Measurements from ENCODE around the gene CYP4V2. TPM values are rescaled to one million over a fixed set of nuclear protein-coding genes. Genes with fewer than 3 reads are reported as not detected.

The CYP4V2 gene
- polyA plus RNA-seq, 1 of the 3 experiments (the other 2 are of a cell fraction) = 7.8 TPM

DNA sequence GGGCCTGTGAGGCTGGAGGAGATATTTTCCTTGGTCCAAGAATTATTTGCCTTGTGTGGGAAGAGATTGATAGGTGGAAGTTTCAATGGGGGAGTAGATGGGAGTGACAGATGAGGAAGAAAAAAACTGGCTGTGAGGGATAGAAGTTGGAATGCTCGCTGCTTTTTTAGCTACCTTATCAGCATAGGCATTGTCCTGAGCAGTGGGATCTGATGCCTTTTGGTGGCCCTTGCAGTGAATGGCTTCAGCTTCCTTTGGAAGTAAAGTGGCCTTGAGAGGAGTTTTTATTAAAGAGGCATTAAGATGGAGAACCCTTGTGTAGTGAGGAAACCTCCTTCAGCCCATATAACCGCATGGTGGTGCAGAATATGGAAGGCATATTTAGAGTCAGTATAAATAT is 52.0 kb downstream of the CYP4V2 start:
- H3K36me3 ChIP-seq (replicated peaks in 1 of 2; ENCODE audit: control insufficient read depth in 1 of 2, insufficient read depth in 2 of 2, low read length in 1 of 2) = no peaks in the 10 kb centered on the region
- H3K27ac ChIP-seq (ENCODE audit: low read depth in 2 of 2, low read length in 1 of 2) = no peak overlapping the region
- no peaks in the 10 kb centered on the region for H3K27me3 ChIP-seq (ENCODE audit: insufficient read depth)
- no peaks in the 10 kb centered on the region for H3K9me2 ChIP-seq
- POLR2A ChIA-PET = no interaction called here
- CTCF ChIA-PET = no interaction called here
- no peak overlapping the region for H3K9ac ChIP-seq
- no peaks in the 10 kb centered on the region for H4K20me1 ChIP-seq (ENCODE audit: insufficient read depth)
- H3K79me2 ChIP-seq (ENCODE audit: insufficient read depth) = no peaks in the 10 kb centered on the region
- no peak for TF ChIP-seq GABPA (IDR thresholded peaks at IDR 0.05; ENCODE audit: low read depth)
- TF ChIP-seq NFIC (IDR thresholded peaks at IDR 0.05; ENCODE audit: borderline replicate concordance) = no peak
- TF ChIP-seq, protein P1, sequence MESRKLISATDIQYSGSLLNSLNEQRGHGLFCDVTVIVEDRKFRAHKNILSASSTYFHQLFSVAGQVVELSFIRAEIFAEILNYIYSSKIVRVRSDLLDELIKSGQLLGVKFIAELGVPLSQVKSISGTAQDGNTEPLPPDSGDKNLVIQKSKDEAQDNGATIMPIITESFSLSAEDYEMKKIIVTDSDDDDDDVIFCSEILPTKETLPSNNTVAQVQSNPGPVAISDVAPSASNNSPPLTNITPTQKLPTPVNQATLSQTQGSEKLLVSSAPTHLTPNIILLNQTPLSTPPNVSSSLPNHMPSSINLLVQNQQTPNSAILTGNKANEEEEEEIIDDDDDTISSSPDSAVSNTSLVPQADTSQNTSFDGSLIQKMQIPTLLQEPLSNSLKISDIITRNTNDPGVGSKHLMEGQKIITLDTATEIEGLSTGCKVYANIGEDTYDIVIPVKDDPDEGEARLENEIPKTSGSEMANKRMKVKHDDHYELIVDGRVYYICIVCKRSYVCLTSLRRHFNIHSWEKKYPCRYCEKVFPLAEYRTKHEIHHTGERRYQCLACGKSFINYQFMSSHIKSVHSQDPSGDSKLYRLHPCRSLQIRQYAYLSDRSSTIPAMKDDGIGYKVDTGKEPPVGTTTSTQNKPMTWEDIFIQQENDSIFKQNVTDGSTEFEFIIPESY (IDR thresholded peaks at IDR 0.05; ENCODE audit: borderline replicate concordance, low read depth) = no peak
- no peak for TF ChIP-seq YY1 (IDR thresholded peaks at IDR 0.05; ENCODE audit: low read depth)
- no peak for TF ChIP-seq JUND (IDR thresholded peaks at IDR 0.05)
- no peak for TF ChIP-seq TAF1 (IDR thresholded peaks at IDR 0.05; ENCODE audit: borderline replicate concordance, low read depth, low read length)
- H3K4me3 ChIP-seq (ENCODE audit: low read depth in 2 of 2, low read length in 1 of 2) = no peak overlapping the region
- no peak for DNase-seq
- no peaks in the 10 kb centered on the region for H3K9me3 ChIP-seq
- no peak overlapping the region for H2AFZ ChIP-seq (ENCODE audit: low read depth)
- WGBS (ENCODE audit: low lambda C conversion rate) = 33% methylated on average over 2 of the region's 2 CpGs
- H3K4me1 ChIP-seq (ENCODE audit: control insufficient read depth in 1 of 2, insufficient read depth in 2 of 2, low read depth in 1 of 2, low read length in 1 of 2) = no peaks in the 10 kb centered on the region; a peak in 1 of 4 replicates
- no peaks in the 10 kb centered on the region for H3F3A ChIP-seq (replicated peaks; ENCODE audit: insufficient read depth)
- H3K4me2 ChIP-seq = no peak overlapping the region

DNA sequence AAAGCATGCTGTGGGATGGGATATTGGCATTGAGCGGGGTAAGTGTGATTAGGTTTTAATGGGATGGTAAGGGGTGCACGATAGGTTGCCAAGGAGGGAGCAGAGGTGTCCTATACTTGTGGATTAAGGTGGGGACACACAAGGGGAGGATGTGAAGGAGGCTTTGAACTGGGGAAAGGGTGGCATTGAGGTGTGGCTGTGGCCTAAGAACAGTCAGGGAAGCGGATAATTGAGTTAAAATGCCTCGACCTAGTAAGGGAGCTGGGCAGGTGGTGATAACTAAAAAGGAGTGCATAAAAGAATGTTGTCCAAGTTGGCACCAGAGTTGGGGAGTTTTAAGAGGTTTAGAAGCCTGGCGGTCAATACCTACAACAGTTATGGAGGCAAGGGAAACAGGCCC is 53.5 kb downstream of the CYP4V2 start:
- H2AFZ ChIP-seq (ENCODE audit: low read depth) = no peak overlapping the region
- no peak for TF ChIP-seq TAF1 (IDR thresholded peaks at IDR 0.05; ENCODE audit: borderline replicate concordance, low read depth, low read length)
- no peak for TF ChIP-seq YY1 (IDR thresholded peaks at IDR 0.05; ENCODE audit: low read depth)
- TF ChIP-seq, protein P1 (IDR thresholded peaks at IDR 0.05; ENCODE audit: borderline replicate concordance, low read depth) = no peak
- TF ChIP-seq FOSL2 (IDR thresholded peaks at IDR 0.05; ENCODE audit: borderline replicate concordance, low read depth) = no peak
- TF ChIP-seq, protein P2, sequence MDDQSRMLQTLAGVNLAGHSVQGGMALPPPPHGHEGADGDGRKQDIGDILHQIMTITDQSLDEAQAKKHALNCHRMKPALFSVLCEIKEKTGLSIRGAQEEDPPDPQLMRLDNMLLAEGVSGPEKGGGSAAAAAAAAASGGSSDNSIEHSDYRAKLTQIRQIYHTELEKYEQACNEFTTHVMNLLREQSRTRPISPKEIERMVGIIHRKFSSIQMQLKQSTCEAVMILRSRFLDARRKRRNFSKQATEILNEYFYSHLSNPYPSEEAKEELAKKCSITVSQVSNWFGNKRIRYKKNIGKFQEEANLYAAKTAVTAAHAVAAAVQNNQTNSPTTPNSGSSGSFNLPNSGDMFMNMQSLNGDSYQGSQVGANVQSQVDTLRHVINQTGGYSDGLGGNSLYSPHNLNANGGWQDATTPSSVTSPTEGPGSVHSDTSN (IDR thresholded peaks at IDR 0.05) = no peak
- no peak for TF ChIP-seq MXI1 (IDR thresholded peaks at IDR 0.05; ENCODE audit: low read depth, low read length)
- TF ChIP-seq NFIC (IDR thresholded peaks at IDR 0.05; ENCODE audit: borderline replicate concordance) = no peak
- TF ChIP-seq TEAD4 (IDR thresholded peaks at IDR 0.05; ENCODE audit: borderline replicate concordance, insufficient read depth) = no peak
- TF ChIP-seq, protein P3, sequence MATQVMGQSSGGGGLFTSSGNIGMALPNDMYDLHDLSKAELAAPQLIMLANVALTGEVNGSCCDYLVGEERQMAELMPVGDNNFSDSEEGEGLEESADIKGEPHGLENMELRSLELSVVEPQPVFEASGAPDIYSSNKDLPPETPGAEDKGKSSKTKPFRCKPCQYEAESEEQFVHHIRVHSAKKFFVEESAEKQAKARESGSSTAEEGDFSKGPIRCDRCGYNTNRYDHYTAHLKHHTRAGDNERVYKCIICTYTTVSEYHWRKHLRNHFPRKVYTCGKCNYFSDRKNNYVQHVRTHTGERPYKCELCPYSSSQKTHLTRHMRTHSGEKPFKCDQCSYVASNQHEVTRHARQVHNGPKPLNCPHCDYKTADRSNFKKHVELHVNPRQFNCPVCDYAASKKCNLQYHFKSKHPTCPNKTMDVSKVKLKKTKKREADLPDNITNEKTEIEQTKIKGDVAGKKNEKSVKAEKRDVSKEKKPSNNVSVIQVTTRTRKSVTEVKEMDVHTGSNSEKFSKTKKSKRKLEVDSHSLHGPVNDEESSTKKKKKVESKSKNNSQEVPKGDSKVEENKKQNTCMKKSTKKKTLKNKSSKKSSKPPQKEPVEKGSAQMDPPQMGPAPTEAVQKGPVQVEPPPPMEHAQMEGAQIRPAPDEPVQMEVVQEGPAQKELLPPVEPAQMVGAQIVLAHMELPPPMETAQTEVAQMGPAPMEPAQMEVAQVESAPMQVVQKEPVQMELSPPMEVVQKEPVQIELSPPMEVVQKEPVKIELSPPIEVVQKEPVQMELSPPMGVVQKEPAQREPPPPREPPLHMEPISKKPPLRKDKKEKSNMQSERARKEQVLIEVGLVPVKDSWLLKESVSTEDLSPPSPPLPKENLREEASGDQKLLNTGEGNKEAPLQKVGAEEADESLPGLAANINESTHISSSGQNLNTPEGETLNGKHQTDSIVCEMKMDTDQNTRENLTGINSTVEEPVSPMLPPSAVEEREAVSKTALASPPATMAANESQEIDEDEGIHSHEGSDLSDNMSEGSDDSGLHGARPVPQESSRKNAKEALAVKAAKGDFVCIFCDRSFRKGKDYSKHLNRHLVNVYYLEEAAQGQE (IDR thresholded peaks at IDR 0.05; ENCODE audit: low read depth, low read length) = no peak
- TF ChIP-seq CHD2 (IDR thresholded peaks at IDR 0.05; ENCODE audit: low read length, partially characterized antibody) = no peak
- TF ChIP-seq GATA2 (CRISPR knock-in tag; IDR thresholded peaks at IDR 0.05) = no peak
- no peak for TF ChIP-seq FOXJ3 (CRISPR knock-in tag; IDR thresholded peaks at IDR 0.05)
- no peak for TF ChIP-seq TCF12 (IDR thresholded peaks at IDR 0.05)
- TF ChIP-seq RCOR1 (IDR thresholded peaks at IDR 0.05; ENCODE audit: low read length) = no peak
- TF ChIP-seq, protein P4, sequence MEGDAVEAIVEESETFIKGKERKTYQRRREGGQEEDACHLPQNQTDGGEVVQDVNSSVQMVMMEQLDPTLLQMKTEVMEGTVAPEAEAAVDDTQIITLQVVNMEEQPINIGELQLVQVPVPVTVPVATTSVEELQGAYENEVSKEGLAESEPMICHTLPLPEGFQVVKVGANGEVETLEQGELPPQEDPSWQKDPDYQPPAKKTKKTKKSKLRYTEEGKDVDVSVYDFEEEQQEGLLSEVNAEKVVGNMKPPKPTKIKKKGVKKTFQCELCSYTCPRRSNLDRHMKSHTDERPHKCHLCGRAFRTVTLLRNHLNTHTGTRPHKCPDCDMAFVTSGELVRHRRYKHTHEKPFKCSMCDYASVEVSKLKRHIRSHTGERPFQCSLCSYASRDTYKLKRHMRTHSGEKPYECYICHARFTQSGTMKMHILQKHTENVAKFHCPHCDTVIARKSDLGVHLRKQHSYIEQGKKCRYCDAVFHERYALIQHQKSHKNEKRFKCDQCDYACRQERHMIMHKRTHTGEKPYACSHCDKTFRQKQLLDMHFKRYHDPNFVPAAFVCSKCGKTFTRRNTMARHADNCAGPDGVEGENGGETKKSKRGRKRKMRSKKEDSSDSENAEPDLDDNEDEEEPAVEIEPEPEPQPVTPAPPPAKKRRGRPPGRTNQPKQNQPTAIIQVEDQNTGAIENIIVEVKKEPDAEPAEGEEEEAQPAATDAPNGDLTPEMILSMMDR (IDR thresholded peaks at IDR 0.05) = no peak
- TF ChIP-seq JUND (IDR thresholded peaks at IDR 0.05) = no peak

More for the DNA sequence above, 53.5 kb downstream of the CYP4V2 start:
- H3K27me3 ChIP-seq (ENCODE audit: insufficient read depth) = no peaks in the 10 kb centered on the region
- H3K36me3 ChIP-seq (replicated peaks in 1 of 2; ENCODE audit: control insufficient read depth in 1 of 2, insufficient read depth in 2 of 2, low read length in 1 of 2) = no peaks in the 10 kb centered on the region
- no peaks in the 10 kb centered on the region; a peak in 1 of 4 replicates for H3K4me1 ChIP-seq (ENCODE audit: control insufficient read depth in 1 of 2, insufficient read depth in 2 of 2, low read depth in 1 of 2, low read length in 1 of 2)
- H3F3A ChIP-seq (replicated peaks; ENCODE audit: insufficient read depth) = no peaks in the 10 kb centered on the region
- H3K27ac ChIP-seq (ENCODE audit: low read depth in 2 of 2, low read length in 1 of 2) = no peak overlapping the region
- WGBS (ENCODE audit: low lambda C conversion rate) = 23% methylated on average over 5 of the region's 5 CpGs
- H3K9me2 ChIP-seq = no peaks in the 10 kb centered on the region
- no peak for DNase-seq
- H3K79me2 ChIP-seq (ENCODE audit: insufficient read depth) = no peaks in the 10 kb centered on the region
- no peaks in the 10 kb centered on the region for H4K20me1 ChIP-seq (ENCODE audit: insufficient read depth)
- CTCF ChIA-PET = no interaction called here
- no peak overlapping the region for H3K9ac ChIP-seq
- H3K9me3 ChIP-seq = no peaks in the 10 kb centered on the region
- H3K4me3 ChIP-seq (ENCODE audit: low read depth in 2 of 2, low read length in 1 of 2) = no peak overlapping the region
- no peak overlapping the region for H3K4me2 ChIP-seq
- POLR2A ChIA-PET = no interaction called here

Data from SK-N-SH (cell line).